VCaP (cell line): ENCODE results near the gene ATP2C2.

Experiments used
- H3K27ac ChIP-seq: fragments of 450-650 bp; 2 replicates; pipeline ENCODE4 v1.5.1; 2017
- CTCF ChIP-seq: fragments of 450-650 bp; conservative IDR thresholded peaks from 2 replicates; pipeline ENCODE4 v1.5.1; 2017; ENCODE audit warnings: mild to moderate bottlenecking, moderate library complexity

ATP2C2 gene

GRCh38 chr16:84462296-84463210, 94.2 kb downstream of the ATP2C2 start:
- H3K27ac ChIP-seq = no peak overlapping the region
- TF ChIP-seq CTCF = no peak

GRCh38 chr16:84463221-84463620, 94.9 kb downstream of the ATP2C2 start:
- TF ChIP-seq CTCF = no peak
- no peak overlapping the region for H3K27ac ChIP-seq

- no peak overlapping the region for H3K27ac ChIP-seq
- TF ChIP-seq CTCF = no peak
Measured at GRCh38 chr16:84464116-84464515, 95.8 kb downstream of the ATP2C2 start.

- no peak overlapping the region for H3K27ac ChIP-seq
- TF ChIP-seq CTCF = 0 out of 2 replicates have a peak, but pooled peaks have one; percentile 19
Measured at GRCh38 chr16:84465154-84465553, 96.8 kb downstream of the ATP2C2 start.

GRCh38 chr16:84466692-84467091, 98.4 kb downstream of the ATP2C2 start:
- no peak for TF ChIP-seq CTCF
- H3K27ac ChIP-seq = no peak overlapping the region

- no peak overlapping the region for H3K27ac ChIP-seq
- no peak for TF ChIP-seq CTCF
Measured at GRCh38 chr16:84467256-84467655, 98.9 kb downstream of the ATP2C2 start.

- H3K27ac ChIP-seq = no peak overlapping the region
- TF ChIP-seq CTCF = no peak
Measured at GRCh38 chr16:84467709-84468108, 99.4 kb downstream of the ATP2C2 start.
